ENCODE results near the gene ADSS1. TPM values are rescaled to one million over a fixed set of nuclear protein-coding genes. Genes with fewer than 3 reads are reported as not detected.

Gene ADSS1
- total and polyA plus RNA-seq, 2 experiments from 2014 or later, result 3.8 to 7.6 TPM

GRCh38 chr14:104702673-104703072 lies 21.4 kb upstream of the ADSS1 start:
- Histone ChIP-seq H3K79me2 (peaks cover 3% of the 10 kb centered on the region), H3K27me3 (no peaks in the 10 kb centered on the region), H3K27ac (no peak overlapping the region), H3K9me2 (replicated peaks; ENCODE audit: insufficient read depth) (no peaks in the 10 kb centered on the region), H3K9me3 (ENCODE audit: low read depth) (no peaks in the 10 kb centered on the region), H3K36me3 (replicated peaks; ENCODE audit: insufficient read depth, low read depth) (no peaks in the 10 kb centered on the region), H3K4me2 (no peak overlapping the region), H2AFZ (no peak overlapping the region), H3K4me1 (ENCODE audit: insufficient read depth) (peaks cover 5% of the 10 kb centered on the region), H3K4me3 (no peak overlapping the region), H4K20me1 (ENCODE audit: insufficient read depth, poor library complexity, severe bottlenecking) (peaks cover 7% of the 10 kb centered on the region)
- WGBS (ENCODE audit: low lambda C conversion rate, missing lambda C conversion rate), result 94% methylated on average over 4 of the region's 4 CpGs
- DNase-seq (ENCODE audit: low spot score), result no peak
- TF ChIP-seq EZH2phosphoT487 (IDR thresholded peaks at IDR 0.05; ENCODE audit: low read depth, severe bottlenecking, unreplicated experiment), result no peak
- no peak for TF ChIP-seq EZH2 (IDR thresholded peaks at IDR 0.05; ENCODE audit: borderline replicate concordance)
- TF ChIP-seq CTCF (IDR thresholded peaks at IDR 0.05; ENCODE audit: poor library complexity), result no peak

- 97% methylated on average over 28 of the region's 28 CpGs for WGBS (ENCODE audit: low lambda C conversion rate, missing lambda C conversion rate)
- Histone ChIP-seq H2AFZ (no peak overlapping the region), H3K4me2 (no peak overlapping the region), H3K4me1 (ENCODE audit: insufficient read depth) (no peaks in the 10 kb centered on the region), H3K9me3 (ENCODE audit: low read depth) (no peaks in the 10 kb centered on the region), H4K20me1 (ENCODE audit: insufficient read depth, poor library complexity, severe bottlenecking) (peaks cover 3% of the 10 kb centered on the region), H3K9me2 (replicated peaks; ENCODE audit: insufficient read depth) (no peaks in the 10 kb centered on the region), H3K27ac (no peak overlapping the region), H3K36me3 (replicated peaks; ENCODE audit: insufficient read depth, low read depth) (no peaks in the 10 kb centered on the region), H3K4me3 (no peak overlapping the region), H3K79me2 (peaks cover 3% of the 10 kb centered on the region), H3K27me3 (no peaks in the 10 kb centered on the region)
- TF ChIP-seq CTCF (IDR thresholded peaks at IDR 0.05; ENCODE audit: poor library complexity) (no peak), EZH2phosphoT487 (IDR thresholded peaks at IDR 0.05; ENCODE audit: low read depth, severe bottlenecking, unreplicated experiment) (no peak), EZH2 (IDR thresholded peaks at IDR 0.05; ENCODE audit: borderline replicate concordance) (no peak)
- no peak for DNase-seq (ENCODE audit: low spot score)
Measured at GRCh38 chr14:104703269-104703668, 20.8 kb upstream of the ADSS1 start.

- Histone ChIP-seq H3K4me1 (ENCODE audit: insufficient read depth) (no peaks in the 10 kb centered on the region), H3K79me2 (no peaks in the 10 kb centered on the region), H3K4me2 (no peak overlapping the region), H3K4me3 (no peak overlapping the region), H3K27ac (no peak overlapping the region), H3K9me2 (replicated peaks; ENCODE audit: insufficient read depth) (no peaks in the 10 kb centered on the region), H3K36me3 (replicated peaks; ENCODE audit: insufficient read depth, low read depth) (no peaks in the 10 kb centered on the region), H2AFZ (no peak overlapping the region), H3K27me3 (no peaks in the 10 kb centered on the region), H4K20me1 (ENCODE audit: insufficient read depth, poor library complexity, severe bottlenecking) (no peaks in the 10 kb centered on the region), H3K9me3 (ENCODE audit: low read depth) (no peaks in the 10 kb centered on the region)
- over 99% methylated on average over 22 of the region's 22 CpGs for WGBS (ENCODE audit: low lambda C conversion rate, missing lambda C conversion rate)
- no peak for DNase-seq (ENCODE audit: low spot score)
- TF ChIP-seq EZH2 (IDR thresholded peaks at IDR 0.05; ENCODE audit: borderline replicate concordance) (no peak), EZH2phosphoT487 (IDR thresholded peaks at IDR 0.05; ENCODE audit: low read depth, severe bottlenecking, unreplicated experiment) (no peak), CTCF (IDR thresholded peaks at IDR 0.05; ENCODE audit: poor library complexity) (no peak)
Measured at GRCh38 chr14:104704252-104704651, 19.8 kb upstream of the ADSS1 start.

Measured in hepatocyte (in vitro differentiated cells).